ENCODE data around the gene FHL1. TPM values are rescaled to one million over a fixed set of nuclear protein-coding genes. Genes with fewer than 3 reads are reported as not detected.

Gene FHL1
- total RNA-seq, 1 experiment from 2014 or later: 20.0 TPM

- no peak for DNase-seq (ENCODE audit: low read depth, low spot score)
- BruUV-seq (replicated peaks): no TSS peak
- H3K4me3 ChIP-seq (replicated peaks in 1 of 2; ENCODE audit: low read depth in 1 of 2, low read length in 2 of 2): no peak overlapping the region
- no peaks in the 10 kb centered on the region for H3K79me2 ChIP-seq (ENCODE audit: insufficient read depth, low read length)
- intact Hi-C loops (cut with micrococcal nuclease): no loop called here
- H3K9me2 ChIP-seq (ENCODE audit: insufficient read depth): no peaks in the 10 kb centered on the region
- ATAC-seq: no peak
- TF ChIP-seq MAX (IDR thresholded peaks at IDR 0.05) (no peak), SIN3A (IDR thresholded peaks at IDR 0.05; ENCODE audit: low read depth) (no peak), ZNF274 (IDR thresholded peaks at IDR 0.05; ENCODE audit: low read depth, low read length) (no peak)
- H4K20me1 ChIP-seq (ENCODE audit: insufficient read depth): no peaks in the 10 kb centered on the region
- H3K36me3 ChIP-seq (ENCODE audit: control insufficient read depth in 1 of 2, insufficient read depth in 2 of 2, low read length in 2 of 2): no peaks in the 10 kb centered on the region
- H3K4me1 ChIP-seq (ENCODE audit: control insufficient read depth in 1 of 2, insufficient read depth in 2 of 2, low read length in 2 of 2): no peaks in the 10 kb centered on the region
- H3K9ac ChIP-seq (ENCODE audit: low read length): no peak overlapping the region
- RAD21 ChIA-PET (ENCODE audit: low non-redundant PET in 1 of 2, low total read pairs in 2 of 2, uncharacterized antibody in 2 of 2, unreplicated experiment in 2 of 2): no interaction called here
- no peak overlapping the region for H3K4me2 ChIP-seq (ENCODE audit: low read length)
- POLR2A ChIA-PET: no interaction called here
- CTCF ChIA-PET: interaction anchor here (1.1 kb wide), 1 partner anchor 175 kb away, joined by 3 read pairs; no protein-coding TSS in a partner anchor
- H3K27ac ChIP-seq (ENCODE audit: low read depth, low read length): no peak overlapping the region
- H3K9me3 ChIP-seq (ENCODE audit: control insufficient read depth in 1 of 2, insufficient read depth in 1 of 2, low read depth in 1 of 2, low read length in 2 of 2): no peaks in the 10 kb centered on the region
- H2AFZ ChIP-seq (ENCODE audit: low read depth, low read length, poor library complexity, severe bottlenecking): no peak overlapping the region
- no peaks in the 10 kb centered on the region for H3K27me3 ChIP-seq (ENCODE audit: insufficient read depth, low read length)
Observed at GRCh38 chrX:136202889-136203288, 55.6 kb downstream of the FHL1 start.

- POLR2A ChIA-PET: no interaction called here
- ATAC-seq (no peak), DNase-seq (ENCODE audit: low read depth, low spot score) (no peak)
- no peaks in the 10 kb centered on the region for H3K9me3 ChIP-seq (ENCODE audit: control insufficient read depth in 1 of 2, insufficient read depth in 1 of 2, low read depth in 1 of 2, low read length in 2 of 2)
- no peak overlapping the region for H3K9ac ChIP-seq (ENCODE audit: low read length)
- no peak overlapping the region for H3K4me2 ChIP-seq (ENCODE audit: low read length)
- CTCF ChIA-PET: interaction anchor here (1.1 kb wide), 1 partner anchor 175 kb away, joined by 3 read pairs; no protein-coding TSS in a partner anchor
- no peaks in the 10 kb centered on the region for H3K79me2 ChIP-seq (ENCODE audit: insufficient read depth, low read length)
- no peaks in the 10 kb centered on the region for H3K4me1 ChIP-seq (ENCODE audit: control insufficient read depth in 1 of 2, insufficient read depth in 2 of 2, low read length in 2 of 2)
- no peak overlapping the region for H3K27ac ChIP-seq (ENCODE audit: low read depth, low read length)
- H3K4me3 ChIP-seq (replicated peaks in 1 of 2; ENCODE audit: low read depth in 1 of 2, low read length in 2 of 2): no peak overlapping the region
- RAD21 ChIA-PET (ENCODE audit: low non-redundant PET in 1 of 2, low total read pairs in 2 of 2, uncharacterized antibody in 2 of 2, unreplicated experiment in 2 of 2): no interaction called here
- H4K20me1 ChIP-seq (ENCODE audit: insufficient read depth): no peaks in the 10 kb centered on the region
- no peaks in the 10 kb centered on the region for H3K9me2 ChIP-seq (ENCODE audit: insufficient read depth)
- H3K27me3 ChIP-seq (ENCODE audit: insufficient read depth, low read length): no peaks in the 10 kb centered on the region
- no peak overlapping the region for H2AFZ ChIP-seq (ENCODE audit: low read depth, low read length, poor library complexity, severe bottlenecking)
- intact Hi-C loops (cut with micrococcal nuclease): no loop called here
- BruUV-seq (replicated peaks): no TSS peak
- TF ChIP-seq YY1 (IDR thresholded peaks at IDR 0.05; ENCODE audit: extremely low read depth, insufficient replicate concordance, low read depth, low read length): no peak
- TF ChIP-seq TCF7L2 (IDR thresholded peaks at IDR 0.05; ENCODE audit: borderline replicate concordance, extremely low read depth, insufficient read depth, insufficient read length): no peak
- TF ChIP-seq EZH2phosphoT487 (IDR thresholded peaks at IDR 0.05; ENCODE audit: borderline replicate concordance): no peak
- TF ChIP-seq JUND (IDR thresholded peaks at IDR 0.05): no peak
- TF ChIP-seq REST (IDR thresholded peaks at IDR 0.05; ENCODE audit: low read depth): no peak
- H3K36me3 ChIP-seq (ENCODE audit: control insufficient read depth in 1 of 2, insufficient read depth in 2 of 2, low read length in 2 of 2): no peaks in the 10 kb centered on the region
Observed at GRCh38 chrX:136203438-136203837, 56.1 kb downstream of the FHL1 start.
